Right lobe of liver (tissue), 6 donors: Measurements from ENCODE around the gene SOWAHA. TPM values are rescaled to one million over a fixed set of nuclear protein-coding genes. Genes with fewer than 3 reads are reported as not detected.

Experiments used
- ATAC-seq, 4 donors: fragments of 200-7000 bp; cut with Tn5 transposase; one replicate each; pipeline ENCODE4 v1.9.1; 2020; ENCODE audit warnings: mild to moderate bottlenecking in 4 of 4, moderate library complexity in 4 of 4
- DNase-seq, 3 donors: peaks; one replicate each; pipeline ENCODE4 v3.0.0-alpha.2; 2020
- H3K27ac ChIP-seq, 3 donors: fragments of 200-600 bp; one replicate each; pipeline ENCODE4 v1.8.0; 2022
- H3K27me3 ChIP-seq, 2 donors: fragments of 200-600 bp; one replicate each; pipeline ENCODE4 v1.8.0; 2022
- H3K36me3 ChIP-seq, 4 donors: fragments of 200-600 bp; sonication (generic) in 1 of 4; one replicate each; pipeline versions ENCODE4 v1.5.1 to v1.8.0; 2017 to 2022; ENCODE audit warnings: control low read depth in 1 of 4
- H3K4me1 ChIP-seq, 4 donors: fragments of 200-600 bp; sonication (generic) in 1 of 4; one replicate each; pipeline versions ENCODE4 v1.5.1 to v1.8.0; 2017 to 2022; ENCODE audit warnings: control low read depth in 1 of 4
- H3K4me3 ChIP-seq, 3 donors: fragments of 200-600 bp; one replicate each; pipeline ENCODE4 v1.8.0; 2022
- H3K9me3 ChIP-seq, 4 donors: fragments of 200-600 bp; sonication (generic) in 1 of 4; one replicate each; pipeline versions ENCODE4 v1.5.1 to v1.8.0; 2017 to 2022; ENCODE audit warnings: control low read depth in 1 of 4
- POLR2A ChIP-seq: fragments of 450-650 bp; IDR thresholded peaks from one replicate; pipeline ENCODE4 v1.6.1; 2017; ENCODE audit warnings: antibody characterized with exemption, mild to moderate bottlenecking
- WGBS: methylation state at CpG from one replicate; pipeline ENCODE4 v1.1.6; 2018; ENCODE audit warnings: low coverage, low lambda C conversion rate; ENCODE audit not compliant: insufficient coverage; ENCODE audit errors: missing lambda C conversion rate; 5-methylcytosine and 5-hydroxymethylcytosine counted together
- intact Hi-C, 2 donors: fragments of 100-400 bp; cut with DNase I; formaldehyde crosslinking; loops; one replicate each; pipeline versions ENCODE4 v1.11.2 to v1.14.1; 2022
- total RNA-seq, 6 experiments: library from RNA; depleted of rRNA in 2 of 6; stranded (reverse); fragments of >200 nt in 2 of 6; fragmentation: NEBNext Ultra II Directional in 3 of 6; extraction: Animal tissue kit (Norgen Biotek cat#: 25700) in 3 of 6; gene quantifications; one replicate each; pipeline versions ENCODE4 v1.1.0 to v1.2.4, GENCODE V29; 2016 to 2023
- TF ChIP-seq, protein P1 (sequence below), 4 donors: fragments of 200-600 bp in 3 of 4; fragments of 450-650 bp in 1 of 4; IDR thresholded peaks; one replicate each; pipeline versions ENCODE4 v1.5.1 to v1.8.0; 2016 to 2022; ENCODE audit warnings: antibody characterized with exemption in 4 of 4, mild to moderate bottlenecking in 2 of 4
- donor health status: DM: no; HTN: yes; CAD: no.
- donor health status: DM: no; HTN: no; CAD: no.
- donor health status: DM: no; HTN: no; CAD: no.
- donor health status: DM: no; HTN: yes; CAD: no.
- donor health status: DM: no; HTN: yes; CAD: no.

Gene SOWAHA
- total RNA-seq, 6 experiments from 2014 or later: 0.95 to 4.7 (median 1.4) TPM

DNA sequence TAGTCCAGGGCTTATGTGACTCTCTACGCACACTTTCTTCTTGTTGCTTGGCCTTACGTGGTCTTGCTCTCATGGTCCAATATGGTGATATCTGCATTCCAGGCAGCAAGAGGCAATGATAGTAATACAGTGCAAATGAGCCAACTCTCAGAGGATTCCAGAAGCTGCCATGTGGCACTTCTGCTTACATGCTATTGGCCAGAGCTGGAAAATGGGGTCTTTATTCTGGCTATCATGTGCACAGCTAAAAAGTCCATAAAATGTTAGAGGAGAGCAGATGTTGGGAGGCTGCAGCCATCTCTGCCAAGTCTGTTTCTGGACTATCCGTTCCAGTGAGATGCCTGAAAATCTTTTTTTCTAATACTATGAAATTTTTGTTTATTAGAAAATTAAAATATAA lies 33.1 kb upstream of the SOWAHA start:
- Histone ChIP-seq H3K4me3 (no peak overlapping the region), H3K36me3 (no peaks in the 10 kb centered on the region), H3K4me1 (peaks cover 0 to 5% (median 0%) of the 10 kb centered on the region in 4 donors), H3K27me3 (no peaks in the 10 kb centered on the region), H3K27ac (no peak overlapping the region), H3K9me3 (no peaks in the 10 kb centered on the region)
- TF ChIP-seq, protein P1, sequence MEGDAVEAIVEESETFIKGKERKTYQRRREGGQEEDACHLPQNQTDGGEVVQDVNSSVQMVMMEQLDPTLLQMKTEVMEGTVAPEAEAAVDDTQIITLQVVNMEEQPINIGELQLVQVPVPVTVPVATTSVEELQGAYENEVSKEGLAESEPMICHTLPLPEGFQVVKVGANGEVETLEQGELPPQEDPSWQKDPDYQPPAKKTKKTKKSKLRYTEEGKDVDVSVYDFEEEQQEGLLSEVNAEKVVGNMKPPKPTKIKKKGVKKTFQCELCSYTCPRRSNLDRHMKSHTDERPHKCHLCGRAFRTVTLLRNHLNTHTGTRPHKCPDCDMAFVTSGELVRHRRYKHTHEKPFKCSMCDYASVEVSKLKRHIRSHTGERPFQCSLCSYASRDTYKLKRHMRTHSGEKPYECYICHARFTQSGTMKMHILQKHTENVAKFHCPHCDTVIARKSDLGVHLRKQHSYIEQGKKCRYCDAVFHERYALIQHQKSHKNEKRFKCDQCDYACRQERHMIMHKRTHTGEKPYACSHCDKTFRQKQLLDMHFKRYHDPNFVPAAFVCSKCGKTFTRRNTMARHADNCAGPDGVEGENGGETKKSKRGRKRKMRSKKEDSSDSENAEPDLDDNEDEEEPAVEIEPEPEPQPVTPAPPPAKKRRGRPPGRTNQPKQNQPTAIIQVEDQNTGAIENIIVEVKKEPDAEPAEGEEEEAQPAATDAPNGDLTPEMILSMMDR (IDR thresholded peaks at IDR 0.05): no peak
- TF ChIP-seq POLR2A: no peak
- ATAC-seq (no peak), DNase-seq (no peak)
- intact Hi-C loops: no loop called here
- 100% methylated on average over 3 of the region's 3 CpGs for WGBS

DNA sequence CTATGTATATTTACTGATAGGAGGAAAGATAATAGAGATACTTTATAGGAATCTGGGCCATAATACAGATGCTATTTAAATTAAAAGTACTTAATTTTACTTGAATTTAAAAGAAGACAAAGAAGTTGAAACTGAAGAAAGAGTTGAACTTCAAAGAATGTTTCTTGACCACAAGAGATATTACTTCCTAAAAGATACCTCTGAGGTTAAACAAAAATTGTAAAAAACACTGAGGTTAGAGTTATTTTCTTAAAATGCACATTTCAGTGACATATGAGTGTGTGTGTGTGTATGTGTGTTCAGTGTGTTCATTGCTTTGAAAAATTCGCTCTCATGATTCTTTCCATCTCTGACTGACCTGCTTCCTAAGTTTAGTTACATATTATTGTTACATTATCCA lies 32.5 kb upstream of the SOWAHA start:
- ATAC-seq (no peak), DNase-seq (no peak)
- Histone ChIP-seq H3K4me3 (no peak overlapping the region), H3K9me3 (no peaks in the 10 kb centered on the region), H3K4me1 (peaks cover 0 to 5% (median 0%) of the 10 kb centered on the region in 4 donors), H3K27me3 (no peaks in the 10 kb centered on the region), H3K36me3 (no peaks in the 10 kb centered on the region), H3K27ac (no peak overlapping the region)
- TF ChIP-seq, protein P1 (IDR thresholded peaks at IDR 0.05): no peak
- no peak for TF ChIP-seq POLR2A
- intact Hi-C loops: no loop called here
- WGBS: 87% methylated on average over 1 of the region's 1 CpG

DNA sequence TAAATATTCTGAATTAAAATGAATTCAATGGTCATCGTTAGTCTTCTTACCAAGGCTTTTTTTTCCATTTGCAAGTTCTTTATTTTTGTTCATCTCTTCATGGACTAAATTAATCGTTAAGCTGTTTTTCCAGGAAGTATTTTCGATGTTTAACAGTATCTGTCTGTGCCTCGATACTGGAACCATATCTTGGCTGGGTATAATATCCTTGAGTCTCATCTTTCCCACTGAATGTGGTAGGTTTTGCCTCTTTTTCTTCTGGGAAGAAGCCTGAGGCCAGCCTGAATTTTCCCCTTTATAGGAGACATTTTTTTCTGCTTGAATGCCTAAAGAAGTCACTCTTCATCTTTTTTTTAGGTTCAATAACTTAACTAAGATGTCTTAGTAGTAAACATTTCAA lies 32.1 kb upstream of the SOWAHA start:
- H3K4me3 ChIP-seq: no peak overlapping the region
- H3K4me1 ChIP-seq: peaks cover 0 to 5% (median 0%) of the 10 kb centered on the region in 4 donors
- DNase-seq: no peak
- 75% methylated on average over 4 of the region's 4 CpGs for WGBS
- no peak overlapping the region for H3K27ac ChIP-seq
- no peaks in the 10 kb centered on the region for H3K27me3 ChIP-seq
- intact Hi-C loops: no loop called here
- TF ChIP-seq, protein P1 (IDR thresholded peaks at IDR 0.05): no peak
- TF ChIP-seq POLR2A: no peak
- no peaks in the 10 kb centered on the region for H3K9me3 ChIP-seq
- no peaks in the 10 kb centered on the region for H3K36me3 ChIP-seq
- ATAC-seq: no peak

DNA sequence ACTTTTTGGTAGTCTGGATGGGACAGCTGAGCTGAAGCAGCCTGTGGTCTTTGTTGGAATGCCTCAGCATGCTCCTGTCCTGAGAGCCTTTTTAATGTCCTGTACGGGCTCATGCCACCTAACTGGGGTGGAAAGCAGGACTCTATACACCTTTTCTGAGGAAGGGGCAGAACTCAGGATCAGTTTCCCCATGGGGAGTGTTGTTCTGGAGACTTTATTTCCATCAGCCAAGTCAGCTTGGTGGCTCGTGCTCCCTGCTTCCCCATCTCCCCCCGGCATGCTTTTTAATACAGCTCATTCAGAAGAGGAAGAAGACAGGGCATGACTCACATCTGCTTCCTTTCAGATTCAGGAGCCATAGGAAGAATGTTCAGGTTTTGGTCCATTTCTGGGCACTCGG lies 31.0 kb upstream of the SOWAHA start:
- Histone ChIP-seq H3K4me1 (peaks cover 0 to 5% (median 0%) of the 10 kb centered on the region in 4 donors), H3K4me3 (no peak overlapping the region), H3K27me3 (no peaks in the 10 kb centered on the region), H3K36me3 (no peaks in the 10 kb centered on the region), H3K9me3 (no peaks in the 10 kb centered on the region), H3K27ac (no peak overlapping the region)
- ATAC-seq (peak in 3 of 4 donors; percentile 25 to 60 (median 42)), DNase-seq (no peak)
- WGBS: 55% methylated on average over 3 of the region's 4 CpGs
- intact Hi-C loops: no loop called here
- TF ChIP-seq, protein P1 (IDR thresholded peaks at IDR 0.05): no peak
- TF ChIP-seq POLR2A: no peak

DNA sequence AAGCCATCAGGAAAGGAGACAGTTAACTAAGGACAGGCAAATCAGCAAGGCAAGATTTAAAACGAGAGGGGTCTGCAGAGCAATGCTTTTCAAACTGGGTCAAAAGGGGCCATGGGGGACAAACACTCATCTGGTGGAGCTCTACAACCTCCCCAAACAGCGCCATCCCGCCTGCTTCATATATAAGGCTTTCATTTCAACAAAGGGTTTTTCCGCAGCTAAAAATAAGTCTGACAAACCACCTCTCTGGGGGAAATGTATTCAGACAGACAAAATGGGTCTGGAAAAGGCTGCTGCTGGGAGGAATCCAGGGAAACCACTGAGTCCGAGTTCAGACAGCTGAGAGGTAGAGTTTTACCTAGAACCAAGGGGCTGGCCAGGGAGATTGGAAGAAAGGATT lies 27.7 kb upstream of the SOWAHA start:
- Histone ChIP-seq H3K9me3 (no peaks in the 10 kb centered on the region), H3K36me3 (no peaks in the 10 kb centered on the region), H3K4me3 (no peak overlapping the region), H3K27me3 (no peaks in the 10 kb centered on the region), H3K4me1 (peaks cover 0 to 20% (median 0%) of the 10 kb centered on the region in 4 donors), H3K27ac (no peak overlapping the region)
- intact Hi-C loops: no loop called here
- DNase-seq (no peak), ATAC-seq (no peak)
- TF ChIP-seq POLR2A: no peak
- TF ChIP-seq, protein P1 (IDR thresholded peaks at IDR 0.05): no peak
- 75% methylated on average over 5 of the region's 5 CpGs for WGBS
